GM12878 (cell line): ENCODE results near the gene EXOC3L1.

ENCODE experiments used
- E4F1 ChIP-seq: fragments of 450-650 bp; IDR thresholded peaks from 2 replicates; pipeline ENCODE4 v1.6.1; 2018; ENCODE audit warnings: borderline replicate concordance, mild to moderate bottlenecking; ENCODE audit not compliant: partially characterized antibody
- JUNB ChIP-seq: IDR thresholded peaks from 2 replicates; pipeline ENCODE4 v1.6.1; 2016; ENCODE audit warnings: antibody characterized with exemption, mild to moderate bottlenecking
- POLR2A ChIP-seq: IDR thresholded peaks from 2 replicates; pipeline ENCODE4 v1.6.1; 2011; ENCODE audit warnings: low read depth, mild to moderate bottlenecking, low read length
- POLR2AphosphoS5 ChIP-seq: IDR thresholded peaks from 2 replicates; pipeline ENCODE4 v1.6.1; 2011; ENCODE audit warnings: mild to moderate bottlenecking, low read length, inconsistent platforms
- SP1 ChIP-seq: IDR thresholded peaks from one replicate; pipeline ENCODE4 v1.6.1; 2011; ENCODE audit warnings: low read depth, low read length
- SUZ12 ChIP-seq: fragments of 200-600 bp; sonication (generic); IDR thresholded peaks from one replicate; pipeline ENCODE4 v1.6.1; 2018; ENCODE audit warnings: antibody characterized with exemption, mild to moderate bottlenecking; ENCODE audit not compliant: unreplicated experiment
- TAF1 ChIP-seq: IDR thresholded peaks from 2 replicates; pipeline ENCODE4 v1.6.1; 2011; ENCODE audit warnings: mild to moderate bottlenecking, low read depth, low read length, borderline replicate concordance
- TBL1XR1 ChIP-seq: IDR thresholded peaks from 2 replicates; pipeline ENCODE4 v1.6.1; 2012; ENCODE audit warnings: low read depth, low read length, improper control_type of control experiment
- USF1 ChIP-seq: IDR thresholded peaks from 2 replicates; pipeline ENCODE4 v1.6.1; 2011; ENCODE audit warnings: borderline replicate concordance, low read depth, mild to moderate bottlenecking, moderate library complexity, mixed read lengths, low read length; ENCODE audit not compliant: insufficient read depth; ENCODE audit errors: extremely low read length
- TF ChIP-seq, protein P1 (sequence below), 3 experiments: IDR thresholded peaks in 2 of 3; conservative IDR thresholded peaks in 1 of 3; 2 replicates each; pipeline ENCODE4 v1.5.1; 2011; ENCODE audit warnings: low read depth in 3 of 3, low read length in 3 of 3, mild to moderate bottlenecking in 3 of 3, control low read depth in 2 of 3, moderate library complexity in 2 of 3, inconsistent platforms in 1 of 3, mixed read lengths in 1 of 3; ENCODE audit not compliant: control insufficient read depth in 2 of 3, insufficient read depth in 1 of 3; ENCODE audit errors: extremely low read depth in 1 of 3
- TF ChIP-seq, protein P2 (sequence below): fragments of 450-650 bp; IDR thresholded peaks from 2 replicates; pipeline ENCODE4 v1.6.1; 2016; ENCODE audit warnings: mild to moderate bottlenecking, moderate library complexity, borderline replicate concordance

DNA sequence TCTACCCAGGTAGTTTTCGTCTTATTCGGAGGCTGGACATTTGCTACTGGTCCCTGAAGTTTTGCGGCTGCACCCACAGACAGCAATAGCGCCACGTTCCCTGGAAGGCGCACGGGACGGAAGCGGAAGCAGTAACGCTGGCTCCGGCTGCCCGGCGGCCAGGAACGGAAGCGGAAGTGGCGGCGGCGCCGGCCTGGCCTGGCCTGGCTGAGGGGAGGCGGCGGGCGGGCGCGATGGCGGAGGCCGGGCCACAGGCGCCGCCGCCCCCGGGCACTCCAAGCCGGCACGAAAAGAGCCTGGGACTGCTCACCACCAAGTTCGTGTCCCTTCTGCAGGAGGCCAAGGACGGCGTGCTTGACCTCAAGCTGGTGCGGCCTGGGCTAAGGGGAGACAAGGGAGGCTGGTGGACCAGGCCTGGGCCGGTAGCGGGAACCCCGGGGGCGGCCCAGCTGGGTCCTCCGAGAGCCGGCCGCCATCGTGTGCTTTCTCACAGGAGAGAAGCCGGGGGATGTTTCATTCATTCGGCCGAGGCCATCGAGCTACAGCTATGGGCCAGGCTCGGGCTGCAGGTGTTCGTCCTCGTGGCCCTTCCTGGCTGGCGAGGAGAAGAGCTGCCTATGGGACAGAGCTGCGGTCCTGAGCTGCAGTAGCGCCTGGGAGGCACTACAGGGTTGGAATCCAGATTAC is 2.2 kb upstream of the EXOC3L1 start, which contains the start of gene E2F4:
- TF ChIP-seq TBL1XR1 (no peak), E4F1 (peak; percentile 76), TAF1 (peak; percentile 60; the same call in 1 of the 2 replicates), POLR2AphosphoS5 (peak; percentile 70; the same call in 1 of the 2 replicates), USF1 (peak; percentile 7), SUZ12 (no peak), SP1 (peak; percentile 62), POLR2A (peak; percentile 84), JUNB (peak; percentile 100)
- TF ChIP-seq, protein P1, sequence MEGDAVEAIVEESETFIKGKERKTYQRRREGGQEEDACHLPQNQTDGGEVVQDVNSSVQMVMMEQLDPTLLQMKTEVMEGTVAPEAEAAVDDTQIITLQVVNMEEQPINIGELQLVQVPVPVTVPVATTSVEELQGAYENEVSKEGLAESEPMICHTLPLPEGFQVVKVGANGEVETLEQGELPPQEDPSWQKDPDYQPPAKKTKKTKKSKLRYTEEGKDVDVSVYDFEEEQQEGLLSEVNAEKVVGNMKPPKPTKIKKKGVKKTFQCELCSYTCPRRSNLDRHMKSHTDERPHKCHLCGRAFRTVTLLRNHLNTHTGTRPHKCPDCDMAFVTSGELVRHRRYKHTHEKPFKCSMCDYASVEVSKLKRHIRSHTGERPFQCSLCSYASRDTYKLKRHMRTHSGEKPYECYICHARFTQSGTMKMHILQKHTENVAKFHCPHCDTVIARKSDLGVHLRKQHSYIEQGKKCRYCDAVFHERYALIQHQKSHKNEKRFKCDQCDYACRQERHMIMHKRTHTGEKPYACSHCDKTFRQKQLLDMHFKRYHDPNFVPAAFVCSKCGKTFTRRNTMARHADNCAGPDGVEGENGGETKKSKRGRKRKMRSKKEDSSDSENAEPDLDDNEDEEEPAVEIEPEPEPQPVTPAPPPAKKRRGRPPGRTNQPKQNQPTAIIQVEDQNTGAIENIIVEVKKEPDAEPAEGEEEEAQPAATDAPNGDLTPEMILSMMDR (IDR thresholded peaks at IDR 0.05 in 2 of 3, conservative IDR thresholded peaks at IDR 0.05 in 1 of 3; ENCODE audit: control insufficient read depth in 2 of 3, extremely low read depth in 1 of 3, insufficient read depth in 1 of 3, low read depth in 3 of 3, low read length in 3 of 3): no peak
- TF ChIP-seq, protein P2, sequence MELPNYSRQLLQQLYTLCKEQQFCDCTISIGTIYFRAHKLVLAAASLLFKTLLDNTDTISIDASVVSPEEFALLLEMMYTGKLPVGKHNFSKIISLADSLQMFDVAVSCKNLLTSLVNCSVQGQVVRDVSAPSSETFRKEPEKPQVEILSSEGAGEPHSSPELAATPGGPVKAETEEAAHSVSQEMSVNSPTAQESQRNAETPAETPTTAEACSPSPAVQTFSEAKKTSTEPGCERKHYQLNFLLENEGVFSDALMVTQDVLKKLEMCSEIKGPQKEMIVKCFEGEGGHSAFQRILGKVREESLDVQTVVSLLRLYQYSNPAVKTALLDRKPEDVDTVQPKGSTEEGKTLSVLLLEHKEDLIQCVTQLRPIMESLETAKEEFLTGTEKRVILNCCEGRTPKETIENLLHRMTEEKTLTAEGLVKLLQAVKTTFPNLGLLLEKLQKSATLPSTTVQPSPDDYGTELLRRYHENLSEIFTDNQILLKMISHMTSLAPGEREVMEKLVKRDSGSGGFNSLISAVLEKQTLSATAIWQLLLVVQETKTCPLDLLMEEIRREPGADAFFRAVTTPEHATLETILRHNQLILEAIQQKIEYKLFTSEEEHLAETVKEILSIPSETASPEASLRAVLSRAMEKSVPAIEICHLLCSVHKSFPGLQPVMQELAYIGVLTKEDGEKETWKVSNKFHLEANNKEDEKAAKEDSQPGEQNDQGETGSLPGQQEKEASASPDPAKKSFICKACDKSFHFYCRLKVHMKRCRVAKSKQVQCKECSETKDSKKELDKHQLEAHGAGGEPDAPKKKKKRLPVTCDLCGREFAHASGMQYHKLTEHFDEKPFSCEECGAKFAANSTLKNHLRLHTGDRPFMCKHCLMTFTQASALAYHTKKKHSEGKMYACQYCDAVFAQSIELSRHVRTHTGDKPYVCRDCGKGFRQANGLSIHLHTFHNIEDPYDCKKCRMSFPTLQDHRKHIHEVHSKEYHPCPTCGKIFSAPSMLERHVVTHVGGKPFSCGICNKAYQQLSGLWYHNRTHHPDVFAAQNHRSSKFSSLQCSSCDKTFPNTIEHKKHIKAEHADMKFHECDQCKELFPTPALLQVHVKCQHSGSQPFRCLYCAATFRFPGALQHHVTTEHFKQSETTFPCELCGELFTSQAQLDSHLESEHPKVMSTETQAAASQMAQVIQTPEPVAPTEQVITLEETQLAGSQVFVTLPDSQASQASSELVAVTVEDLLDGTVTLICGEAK: peak; percentile 87
